A549 treated with AZD2906 at 1 μM for 4 hours (cell line): ENCODE results near the gene OTULIN. TPM values are rescaled to one million over a fixed set of nuclear protein-coding genes. Genes with fewer than 3 reads are reported as not detected.

Experiments
- total RNA-seq: library from RNA; stranded (reverse); fragments of 200-300 nt; extraction: Qiagen RNA extraction; gene quantifications from 5 replicates; pipeline ENCODE4 v1.2.3, GENCODE V29; 2022

The OTULIN gene
- total RNA-seq, result 19.9 to 22.6 TPM (median 20.3 TPM) in 5 replicates

DNA sequence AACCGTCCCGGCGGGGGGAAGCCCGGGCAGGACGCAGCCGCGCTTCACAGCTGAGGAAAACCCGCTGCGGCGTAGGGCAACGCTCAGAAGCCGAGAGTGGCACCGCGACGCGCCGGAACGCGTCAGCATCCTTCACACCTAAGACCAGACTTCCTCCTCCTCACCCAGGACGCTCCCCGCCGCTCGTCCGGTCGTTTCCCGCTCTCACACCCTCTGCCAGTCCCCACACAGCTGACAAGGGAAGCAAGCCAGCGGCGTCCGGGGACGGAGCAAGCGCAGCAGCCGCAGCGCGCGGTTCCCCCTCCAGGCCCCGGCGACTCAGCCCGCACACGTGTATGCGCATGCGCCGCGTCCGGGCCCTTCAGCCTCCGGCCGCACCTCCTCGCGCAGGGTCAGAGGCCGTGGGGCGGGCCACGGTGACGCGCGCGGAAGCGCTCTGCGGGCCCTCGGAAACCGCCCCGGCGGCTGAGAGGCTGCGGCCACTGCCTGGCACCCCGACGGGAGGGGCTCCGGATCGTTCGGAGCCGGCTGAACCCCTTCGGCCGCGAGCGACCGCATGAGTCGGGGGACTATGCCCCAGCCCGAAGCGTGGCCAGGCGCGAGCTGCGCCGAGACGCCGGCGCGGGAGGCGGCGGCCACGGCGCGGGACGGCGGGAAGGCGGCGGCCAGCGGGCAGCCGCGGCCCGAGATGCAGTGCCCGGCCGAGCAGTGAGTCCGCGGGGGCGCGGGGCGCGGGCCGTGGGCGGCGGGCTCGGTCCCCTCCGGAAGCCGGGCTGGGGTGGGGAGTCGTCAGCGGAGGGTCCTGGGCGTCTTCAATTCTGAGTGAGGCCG is at the start of gene OTULIN:
TSS of gene OTULIN (plus strand) at position 449 of the 831 bp plus-strand sequence. CDS start at position 557, 108 bp downstream.

Other genes with a start within 250 kb of the OTULIN start
- gene OTULINL, start 82.9 kb upstream of the OTULIN start, total RNA-seq, result 22.6 to 28.6 TPM (median 26.3 TPM) in 5 replicates
- gene ANKH, start 207.1 kb downstream of the OTULIN start, total RNA-seq, result 19.1 to 22.4 TPM (median 20.7 TPM) in 5 replicates